H1 (cell line): ENCODE measurements around the gene ALDOA. TPM values are rescaled to one million over a fixed set of nuclear protein-coding genes. Genes with fewer than 3 reads are reported as not detected.

Experiments
- CTCF ChIA-PET: fragments of 300-600 bp; sonication (Branson Sonifier 250); formaldehyde crosslinking; loops from one replicate; lab custom pipeline; 2021; ENCODE audit not compliant: partially characterized antibody; lab: Charles Lee
- POLR2A ChIA-PET: fragments of 300-600 bp; sonication (Branson Sonifier 250); formaldehyde crosslinking; loops from one replicate; lab custom pipeline; 2021; ENCODE audit warnings: inconsistent platforms; ENCODE audit not compliant: partially characterized antibody; lab: Charles Lee
- DNase-seq, 2 experiments: peaks; one replicate each; pipeline versions ENCODE4 v3.0.0 to v3.0.0-alpha.2; 2010 to 2022; ENCODE audit warnings: low spot score in 2 of 2, low read depth in 1 of 2, mixed read lengths in 1 of 2
- FAIRE-seq: peaks from 2 replicates; lab custom pipeline; 2011; peaks lifted over from hg19 to GRCh38; lab: Jason Lieb, UNC
- H2AFZ ChIP-seq: 2 replicates; pipeline ENCODE4 v1.8.1; 2012; ENCODE audit warnings: low read length, inconsistent platforms
- H2AK5ac ChIP-seq: 2 replicates; pipeline ENCODE4 v1.6.1; 2013; ENCODE audit warnings: low read depth, low read length
- H2BK120ac ChIP-seq: replicated peaks from 2 replicates; pipeline ENCODE3; 2013; ENCODE audit warnings: low read depth, low read length, inconsistent platforms
- H2BK12ac ChIP-seq: 2 replicates; pipeline ENCODE4 v1.6.1; 2013; ENCODE audit warnings: low read depth, low read length
- H2BK15ac ChIP-seq: 2 replicates; pipeline ENCODE4 v1.6.1; 2013; ENCODE audit warnings: low read length
- H2BK20ac ChIP-seq: 2 replicates; pipeline ENCODE4 v1.6.1; 2013; ENCODE audit warnings: low read length
- H2BK5ac ChIP-seq: 2 replicates; pipeline ENCODE4 v1.6.1; 2013; ENCODE audit warnings: low read depth, low read length
- H3K14ac ChIP-seq: 2 replicates; pipeline ENCODE4 v1.6.1; 2013; ENCODE audit warnings: inconsistent platforms; ENCODE audit not compliant: insufficient read length
- H3K18ac ChIP-seq: 2 replicates; pipeline ENCODE4 v1.6.1; 2013; ENCODE audit warnings: low read length; ENCODE audit errors: extremely low read depth
- H3K23ac ChIP-seq: 2 replicates; pipeline ENCODE4 v1.6.1; 2013; ENCODE audit warnings: inconsistent platforms; ENCODE audit not compliant: insufficient read length
- H3K23me2 ChIP-seq: 2 replicates; pipeline ENCODE4 v1.6.1; 2013; ENCODE audit warnings: low read depth, low read length
- H3K27ac ChIP-seq: 2 replicates; pipeline ENCODE4 v1.6.1; 2011; ENCODE audit warnings: low read depth, low read length, inconsistent platforms
- H3K27me3 ChIP-seq, 4 experiments: replicated peaks in 1 of 4; 1 replicate in 1 of 4; 2 replicates in 3 of 4; pipeline versions ENCODE4 v1.6.1 to v1.8.1; 2011 to 2013; ENCODE audit warnings: low read length in 3 of 4, mild to moderate bottlenecking in 3 of 4, inconsistent platforms in 2 of 4, mixed read lengths in 2 of 4, moderate library complexity in 1 of 4; ENCODE audit not compliant: control insufficient read depth in 3 of 4, insufficient read depth in 3 of 4; ENCODE audit errors: extremely low read depth in 1 of 4
- H3K36me3 ChIP-seq, 4 experiments: 2 replicates each; pipeline versions ENCODE4 v1.6.1 to v1.8.1; 2011 to 2013; ENCODE audit warnings: mild to moderate bottlenecking in 4 of 4, low read length in 3 of 4, moderate library complexity in 2 of 4, control low read depth in 1 of 4, inconsistent platforms in 1 of 4; ENCODE audit not compliant: insufficient read depth in 4 of 4, control insufficient read depth in 2 of 4
- H3K4ac ChIP-seq: replicated peaks from 2 replicates; pipeline ENCODE3; 2013; ENCODE audit warnings: low read length, low read depth, mixed read lengths, inconsistent platforms; ENCODE audit not compliant: insufficient read length
- H3K4me1 ChIP-seq, 4 experiments: replicated peaks in 1 of 4; 1 replicate in 1 of 4; 2 replicates in 3 of 4; pipeline versions ENCODE4 v1.6.1 to v1.8.1; 2011 to 2013; ENCODE audit warnings: low read length in 3 of 4, inconsistent platforms in 2 of 4, mixed read lengths in 1 of 4; ENCODE audit not compliant: insufficient read depth in 4 of 4, control insufficient read depth in 3 of 4
- H3K4me2 ChIP-seq, 2 experiments: 2 replicates each; pipeline versions ENCODE4 v1.6.1 to v1.8.1; 2011 to 2013; ENCODE audit warnings: low read depth in 2 of 2, low read length in 2 of 2, control low read depth in 1 of 2, inconsistent platforms in 1 of 2, mild to moderate bottlenecking in 1 of 2; ENCODE audit not compliant: insufficient read depth in 1 of 2
- H3K4me3 ChIP-seq, 4 experiments: fragments of 200-600, 300-600 bp in 1 of 4; sonication (generic), shearing (Covaris generic), sonication (Bioruptor Twin) in 1 of 4; 2 replicates each; pipeline versions ENCODE4 v1.5.1 to v1.8.1; 2011 to 2016; ENCODE audit warnings: low read length in 4 of 4, low read depth in 3 of 4, control low read depth in 2 of 4, inconsistent platforms in 2 of 4, mild to moderate bottlenecking in 2 of 4, mixed read lengths in 1 of 4, moderate library complexity in 1 of 4; ENCODE audit not compliant: insufficient read depth in 2 of 4; ENCODE audit errors: extremely low read depth in 1 of 4
- H3K56ac ChIP-seq: replicated peaks from 2 replicates; pipeline ENCODE3; 2013; ENCODE audit warnings: low read depth, mild to moderate bottlenecking, mixed read lengths, low read length, inconsistent platforms; ENCODE audit not compliant: insufficient read length
- H3K79me1 ChIP-seq: 2 replicates; pipeline ENCODE4 v1.6.1; 2013; ENCODE audit warnings: low read depth, low read length, control low read depth
- H3K79me2 ChIP-seq, 2 experiments: 2 replicates each; pipeline versions ENCODE4 v1.6.1 to v1.8.1; 2012 to 2013; ENCODE audit warnings: low read length in 2 of 2, mild to moderate bottlenecking in 2 of 2, inconsistent platforms in 1 of 2; ENCODE audit not compliant: insufficient read depth in 2 of 2, control insufficient read depth in 1 of 2
- H3K9ac ChIP-seq, 4 experiments: replicated peaks in 1 of 4; 1 replicate in 1 of 4; 2 replicates in 3 of 4; pipeline versions ENCODE4 v1.6.1 to v1.8.1; 2011 to 2013; ENCODE audit warnings: low read depth in 3 of 4, low read length in 3 of 4, control low read depth in 2 of 4, mild to moderate bottlenecking in 2 of 4, moderate library complexity in 2 of 4, inconsistent platforms in 1 of 4; ENCODE audit errors: extremely low read depth in 1 of 4
- H3K9me3 ChIP-seq, 2 experiments: 2 replicates each; pipeline versions ENCODE4 v1.6.1 to v1.8.1; 2012 to 2013; ENCODE audit warnings: mild to moderate bottlenecking in 2 of 2, moderate library complexity in 2 of 2, control low read depth in 1 of 2, inconsistent platforms in 1 of 2, low read depth in 1 of 2, low read length in 1 of 2, mixed read lengths in 1 of 2; ENCODE audit not compliant: insufficient read depth in 2 of 2
- H4K20me1 ChIP-seq, 2 experiments: replicated peaks in 1 of 2; 2 replicates each; pipeline versions ENCODE3 to v1.8.1; 2011 to 2013; ENCODE audit warnings: inconsistent platforms in 2 of 2, low read length in 2 of 2, mild to moderate bottlenecking in 1 of 2; ENCODE audit not compliant: insufficient read depth in 2 of 2, control insufficient read depth in 1 of 2
- H4K5ac ChIP-seq: 2 replicates; pipeline ENCODE4 v1.6.1; 2013; ENCODE audit warnings: low read length, low read depth, mixed read lengths, inconsistent platforms; ENCODE audit not compliant: insufficient read length
- H4K8ac ChIP-seq: 2 replicates; pipeline ENCODE4 v1.8.0; 2013; ENCODE audit warnings: mild to moderate bottlenecking, moderate library complexity, low read length, inconsistent platforms; ENCODE audit not compliant: insufficient read depth; ENCODE audit errors: extremely low read depth
- H4K91ac ChIP-seq: replicated peaks from 2 replicates; pipeline ENCODE3; 2013; ENCODE audit warnings: low read length, mixed read lengths, inconsistent platforms; ENCODE audit not compliant: insufficient read length
- HDAC6 ChIP-seq: IDR thresholded peaks from one replicate; pipeline ENCODE4 v1.7.1; 2012; ENCODE audit warnings: low read depth, mild to moderate bottlenecking, inconsistent platforms, low read length, moderate library complexity
- YY1 ChIP-seq: IDR thresholded peaks from 2 replicates; pipeline ENCODE4 v1.6.1; 2011; ENCODE audit warnings: low read depth, mild to moderate bottlenecking, low read length
- WGBS, 2 experiments: shearing (Covaris generic) in 1 of 2; methylation state at CpG; one replicate each; pipeline versions ENCODE4 v1.1.6 to v1.1.7; 2013 to 2015; ENCODE audit warnings: low lambda C conversion rate in 2 of 2, mixed read lengths in 2 of 2, inconsistent platforms in 1 of 2, low coverage in 1 of 2, missing lambda C conversion rate in 1 of 2; ENCODE audit not compliant: insufficient replicate concordance in 2 of 2, insufficient coverage in 1 of 2, insufficient read length in 1 of 2; ENCODE audit errors: extremely low coverage in 1 of 2, missing lambda C conversion rate in 1 of 2; 5-methylcytosine and 5-hydroxymethylcytosine counted together
- polyA plus RNA-seq, 7 experiments: library from polyadenylated mRNA; depleted of rRNA in 3 of 7; stranded (reverse) in 5 of 7; unstranded in 2 of 7; fragments of >200 nt in 5 of 7; fragments of 200-250 nt in 2 of 7; gene quantifications; 1 replicate in 5 of 7; 2 replicates in 1 of 7; 4 replicates in 1 of 7; pipeline versions ENCODE4 v1.2.1 to v1.2.3, GENCODE V29; 2011 to 2013; ENCODE audit warnings: missing spikeins in 2 of 7, mixed read lengths in 2 of 7
- total RNA-seq: library from RNA; stranded (reverse); fragmentation: NEBNext Ultra II Directional; extraction: Animal tissue kit (Norgen Biotek cat#: 25700); gene quantifications from 2 replicates; pipeline ENCODE4 v1.2.1, GENCODE V29; 2021

Gene ALDOA
- total and polyA plus RNA-seq, 2 of the 8 experiments (the other 6 are each of a cell fraction or from before 2014, with no cell fraction given) = 1,072 to 1,083 TPM

DNA sequence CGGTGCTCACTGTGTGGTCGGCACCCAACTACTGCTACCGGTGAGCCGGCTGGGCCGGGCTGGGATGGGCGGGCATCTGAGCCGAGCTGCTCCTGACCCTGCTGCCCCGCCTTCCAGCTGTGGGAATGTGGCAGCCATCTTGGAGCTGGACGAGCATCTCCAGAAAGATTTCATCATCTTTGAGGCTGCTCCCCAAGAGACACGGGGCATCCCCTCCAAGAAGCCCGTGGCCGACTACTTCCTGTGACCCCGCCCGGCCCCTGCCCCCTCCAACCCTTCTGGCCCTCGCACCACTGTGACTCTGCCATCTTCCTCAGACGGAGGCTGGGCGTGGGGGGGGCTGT is 19.2 kb downstream of the ALDOA start:
- H3K27me3 ChIP-seq = no peaks in the 10 kb centered on the region; a peak in 1 of 7 replicates
- H3K27ac ChIP-seq = no peak overlapping the region
- no peak overlapping the region for H2BK20ac ChIP-seq
- no peak overlapping the region for H4K8ac ChIP-seq
- H3K36me3 ChIP-seq = peaks cover 21 to 55% (median 34%) of the 10 kb centered on the region in 4 experiments
- no peak for FAIRE-seq
- H3K14ac ChIP-seq = no peak overlapping the region
- no peak overlapping the region for H3K18ac ChIP-seq
- H2BK15ac ChIP-seq = no peak overlapping the region
- 88% methylated on average over 5 of the region's 17 CpGs; no CpG with 5 or more reads in 1 of the 2 experiments for WGBS, 2 experiments
- H2BK5ac ChIP-seq = no peak overlapping the region
- H4K5ac ChIP-seq = no peak overlapping the region
- H3K79me1 ChIP-seq = no peaks in the 10 kb centered on the region; the same call in 1 of the 2 replicates
- POLR2A ChIA-PET = interaction anchor here (1.1 to 14.0 kb wide), 3 partner anchors 9 to 12 kb away, joined by 4 to 353 read pairs (median 6); partner anchors contain the start of genes ALDOA and PPP4C
- H2BK12ac ChIP-seq = no peak overlapping the region
- H3K23me2 ChIP-seq = no peaks in the 10 kb centered on the region
- no peak overlapping the region for H2BK120ac ChIP-seq
- H4K91ac ChIP-seq = no peak overlapping the region
- H3K4me3 ChIP-seq = no peak overlapping the region
- H3K4me1 ChIP-seq = no peaks in the 10 kb centered on the region
- TF ChIP-seq YY1 = peak; percentile 61
- TF ChIP-seq HDAC6 = no peak
- H3K23ac ChIP-seq = no peak overlapping the region
- no peaks in the 10 kb centered on the region for H3K9me3 ChIP-seq
- no peak overlapping the region for H3K4me2 ChIP-seq
- no peak overlapping the region for H3K4ac ChIP-seq
- H2AFZ ChIP-seq = no peak overlapping the region
- DNase-seq = no peak
- H3K79me2 ChIP-seq = peaks cover 0 to 4% of the 10 kb centered on the region in 2 experiments; a peak in 1 of 4 replicates
- no peak overlapping the region for H2AK5ac ChIP-seq
- CTCF ChIA-PET = interaction anchor here (0.6 to 2.2 kb wide), 3 partner anchors 28 to 219 kb away, joined by 3 to 7 read pairs (median 5); no protein-coding TSS in a partner anchor
- peaks cover 7 to 17% of the 10 kb centered on the region in 2 experiments for H4K20me1 ChIP-seq
- H3K56ac ChIP-seq = no peak overlapping the region
- H3K9ac ChIP-seq = no peak overlapping the region
